Measurements from ENCODE around the gene CAPN3.
A peak's percentile ranks its signal among the peaks of the same experiment; 100 is the strongest.

The CAPN3 gene

GRCh38 chr15:42401544-42402454, 42.5 kb downstream of the CAPN3 start:
- DNase-seq, result no peak

DNA sequence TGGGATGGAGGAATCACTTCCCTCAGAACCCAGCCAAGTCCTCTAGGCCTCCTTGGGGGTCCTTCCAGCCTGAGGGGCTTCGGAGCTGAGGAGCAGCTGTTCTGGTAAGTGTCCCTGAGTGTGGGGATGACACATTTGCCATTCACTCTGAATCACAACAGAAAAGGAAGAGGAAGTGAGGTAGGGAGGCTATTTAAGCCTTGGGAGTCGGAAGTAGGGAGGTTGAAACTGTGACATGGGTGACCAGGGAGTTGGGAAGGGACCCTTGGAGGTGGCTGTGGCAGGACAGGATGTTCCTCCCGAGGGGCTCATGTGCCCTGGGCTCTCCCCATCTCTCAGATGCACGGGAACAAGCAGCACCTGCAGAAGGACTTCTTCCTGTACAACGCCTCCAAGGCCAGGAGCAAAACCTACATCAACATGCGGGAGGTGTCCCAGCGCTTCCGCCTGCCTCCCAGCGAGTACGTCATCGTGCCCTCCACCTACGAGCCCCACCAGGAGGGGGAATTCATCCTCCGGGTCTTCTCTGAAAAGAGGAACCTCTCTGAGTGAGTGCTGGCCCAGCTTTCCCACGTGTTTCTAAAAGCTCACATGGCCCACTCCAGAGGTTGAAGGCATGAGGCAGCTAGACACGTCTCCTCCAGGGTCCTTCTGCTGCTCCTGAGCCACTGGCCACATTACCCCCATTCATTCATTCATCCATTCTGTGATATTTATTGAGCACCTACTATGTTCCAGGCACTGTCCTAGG, 43.3 kb downstream of the CAPN3 start:
- no peak for DNase-seq

- DNase-seq, result no peak
Measured at GRCh38 chr15:42403389-42403788, 44.1 kb downstream of the CAPN3 start.

DNA sequence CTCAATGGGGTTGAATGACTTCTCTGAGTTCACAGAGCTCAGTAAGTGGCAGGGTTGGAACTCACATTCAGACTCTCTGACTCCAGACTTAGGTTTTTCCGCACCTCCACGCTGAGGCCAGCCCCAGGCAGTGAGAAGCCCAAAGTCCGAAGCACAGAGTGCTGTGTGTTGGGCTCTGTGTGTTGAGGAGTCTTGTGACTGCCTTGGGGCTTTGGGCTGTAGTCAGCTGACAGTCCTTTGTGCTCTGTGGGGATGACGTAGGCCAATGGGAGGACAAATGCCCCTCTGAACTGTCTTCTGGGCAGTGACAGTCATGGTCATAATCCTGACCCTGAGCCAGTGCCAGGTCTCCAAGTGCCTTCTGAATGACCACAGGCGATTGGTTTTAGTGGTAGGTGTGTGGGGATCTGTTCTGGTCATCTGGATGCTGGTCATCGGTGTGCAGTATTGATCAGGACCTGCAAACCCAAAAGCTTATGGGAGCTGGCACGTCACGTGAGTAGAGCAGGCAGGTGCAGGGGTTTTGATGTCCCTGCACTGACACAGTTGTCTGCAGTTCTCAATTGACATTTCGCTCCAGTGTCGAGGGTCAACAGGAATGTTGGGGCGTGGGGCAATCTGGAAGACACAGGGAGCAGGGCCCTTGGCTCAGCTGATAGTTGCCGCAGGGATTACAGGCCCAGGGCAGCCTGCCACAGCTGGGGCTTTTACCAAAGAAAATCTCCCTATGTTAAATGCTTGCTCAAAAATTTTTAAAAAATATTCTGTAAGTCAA, 45.3 kb downstream of the CAPN3 start:
- DNase-seq, result peak; percentile 19

DNA sequence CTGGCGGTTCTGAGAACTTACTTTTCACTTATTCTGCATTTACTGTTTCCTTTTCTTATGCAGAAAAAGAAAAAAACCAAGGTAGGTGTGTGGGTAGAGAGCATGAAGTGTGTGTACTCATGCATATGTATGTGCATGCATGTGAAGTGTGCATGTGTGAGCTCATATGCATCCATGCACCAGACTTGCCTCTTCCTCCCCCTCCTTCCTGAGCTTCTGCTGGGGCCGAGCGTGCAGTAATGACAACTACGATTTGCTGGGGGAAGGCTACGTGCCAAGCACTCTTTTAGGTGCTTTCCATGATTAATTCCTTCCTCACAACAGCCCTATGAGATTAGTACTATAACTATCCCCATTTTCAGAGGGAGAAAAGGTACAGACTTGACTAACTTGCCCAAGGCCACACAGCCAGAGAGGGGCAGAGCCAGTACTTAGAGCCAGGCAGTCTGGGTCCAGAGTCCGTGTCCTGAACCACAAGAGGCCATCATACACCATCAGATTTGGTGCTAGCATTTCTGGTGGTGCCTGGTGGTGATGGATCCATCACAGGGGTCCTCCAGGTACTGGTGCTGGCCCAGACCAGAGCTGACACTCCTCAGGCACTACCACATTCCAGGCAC, 46.7 kb downstream of the CAPN3 start:
- DNase-seq, result no peak

DNA sequence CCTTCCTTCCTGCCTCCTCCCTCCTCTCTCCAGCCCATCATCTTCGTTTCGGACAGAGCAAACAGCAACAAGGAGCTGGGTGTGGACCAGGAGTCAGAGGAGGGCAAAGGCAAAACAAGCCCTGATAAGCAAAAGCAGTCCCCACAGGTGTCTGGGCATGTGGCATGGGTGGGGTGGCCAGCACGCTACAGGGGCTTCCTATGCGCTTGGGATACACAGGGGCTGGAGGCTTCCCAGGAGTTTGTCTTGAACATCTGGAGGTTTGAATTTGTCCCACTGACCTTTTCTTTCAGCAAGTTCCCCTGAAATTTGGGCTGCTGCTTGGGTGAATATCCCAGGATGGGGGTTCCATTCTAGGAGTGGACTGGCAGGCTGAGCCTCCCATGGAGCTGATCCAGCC, 48.9 kb downstream of the CAPN3 start:
- no peak for DNase-seq

DNA sequence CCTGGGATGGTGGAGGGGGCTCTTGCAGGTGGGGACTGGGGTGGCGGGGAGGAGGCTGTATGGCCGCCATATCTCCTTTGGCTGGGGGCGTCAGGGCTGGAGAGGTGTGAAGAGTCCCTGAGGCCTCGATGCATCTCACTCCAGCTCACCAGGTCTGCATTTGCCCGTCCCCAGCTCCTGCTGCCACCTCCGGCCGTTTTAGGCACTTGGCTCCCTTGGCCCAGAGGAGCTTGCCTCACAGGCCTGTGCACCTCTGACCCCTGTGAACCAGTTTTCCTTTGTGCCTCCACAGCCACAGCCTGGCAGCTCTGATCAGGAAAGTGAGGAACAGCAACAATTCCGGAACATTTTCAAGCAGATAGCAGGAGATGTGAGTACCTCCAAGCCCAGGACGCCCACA, 49.7 kb downstream of the CAPN3 start:
- no peak for DNase-seq

- DNase-seq, result no peak
Measured at GRCh38 chr15:42411884-42412283, 52.6 kb downstream of the CAPN3 start.

DNA sequence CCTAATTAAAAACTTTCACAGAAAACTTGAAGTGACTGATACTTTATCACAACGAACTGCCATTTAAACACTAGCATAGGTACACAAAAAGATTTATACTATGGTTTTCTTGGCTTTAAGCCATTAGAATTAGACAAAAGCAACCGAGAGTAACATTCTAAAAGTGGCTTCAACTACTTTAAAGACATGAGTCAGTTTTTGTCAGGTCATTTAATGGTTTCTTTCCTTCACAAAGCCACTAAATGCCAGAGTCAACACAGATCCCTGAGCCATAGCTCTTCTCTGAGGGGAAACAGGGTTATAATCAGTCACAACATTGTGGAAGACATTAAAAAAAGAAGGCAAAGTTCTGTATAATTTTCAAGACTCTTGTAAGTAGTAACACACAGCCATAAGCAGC, 54.6 kb downstream of the CAPN3 start:
- DNase-seq, result no peak

DNA sequence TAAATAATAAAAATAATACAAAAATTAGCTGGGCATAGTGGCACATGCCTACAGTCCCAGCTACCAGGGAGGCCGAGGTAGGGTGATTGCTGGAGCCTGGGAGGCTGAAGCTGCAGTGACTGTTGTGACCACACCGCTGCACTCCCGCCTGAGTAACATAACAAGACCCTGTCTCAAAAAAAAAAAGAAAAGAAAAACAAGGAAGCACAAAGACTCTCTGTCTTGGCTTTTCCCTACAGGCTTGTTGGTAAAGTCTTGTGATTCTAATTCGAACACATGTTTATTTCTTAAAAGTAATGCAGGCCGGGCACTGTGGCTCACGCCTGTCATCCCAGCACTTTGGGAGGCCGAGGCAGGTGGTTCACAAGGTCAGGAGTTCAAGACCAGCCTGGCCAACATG, 60.1 kb downstream of the CAPN3 start:
- no peak for DNase-seq

DNA sequence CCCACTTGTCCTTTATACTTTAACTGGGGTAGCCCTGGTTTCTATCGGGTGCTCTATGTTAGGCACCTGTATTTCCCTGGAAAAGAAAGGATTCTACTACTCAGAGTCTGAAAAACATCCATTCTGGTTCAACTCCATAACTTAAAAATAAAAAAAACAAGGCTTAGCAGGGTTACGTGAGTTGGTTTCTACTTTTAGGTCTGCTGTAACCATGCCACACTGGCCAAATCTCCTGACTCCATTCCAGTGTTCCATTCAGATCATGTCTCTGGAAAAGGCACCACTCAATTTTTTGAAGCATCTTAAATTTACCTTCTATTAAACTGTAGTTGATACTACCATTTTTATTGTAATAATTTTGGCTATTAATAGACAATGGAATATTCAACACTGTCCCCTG, 62.1 kb downstream of the CAPN3 start:
- DNase-seq, result no peak

DNA sequence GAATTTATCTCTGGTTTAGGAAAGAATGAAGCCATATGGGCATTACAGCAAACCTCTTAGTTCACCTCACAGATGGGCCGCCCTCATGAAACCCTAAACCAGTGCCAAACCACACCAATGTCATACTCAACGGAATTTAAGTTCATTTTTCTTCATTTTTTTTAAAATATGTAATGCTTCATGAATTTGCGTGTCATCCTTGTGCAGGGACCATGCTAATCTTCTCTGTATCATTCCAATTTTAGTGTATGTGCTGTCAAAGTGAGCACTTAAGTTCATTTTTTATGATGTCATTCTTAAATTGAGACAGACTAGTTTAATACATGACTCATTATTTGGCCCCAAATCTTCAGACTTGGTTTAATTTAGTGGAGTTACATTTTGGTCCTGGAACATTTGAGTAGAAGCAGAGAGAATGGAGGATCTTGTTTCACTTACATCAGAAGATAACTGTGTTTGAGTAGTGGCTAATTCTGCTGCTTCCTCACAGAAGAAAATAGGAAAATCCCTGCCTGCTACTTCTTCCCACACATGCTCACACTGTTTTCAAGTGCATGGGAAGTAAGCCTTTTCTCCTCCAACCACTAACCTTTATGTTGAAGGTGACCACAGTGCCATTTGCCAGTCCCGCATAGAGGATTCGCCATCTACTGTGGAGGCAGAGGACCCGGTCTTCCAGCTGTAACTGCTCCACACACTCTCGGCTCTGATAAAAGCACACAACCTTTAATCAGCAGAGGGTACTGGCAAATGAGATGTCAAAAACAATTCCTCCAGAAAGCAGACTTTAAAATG, 68.3 kb downstream of the CAPN3 start:
- DNase-seq, result peak; percentile 13

GRCh38 chr15:42444415-42445063, 85.2 kb downstream of the CAPN3 start:
- no peak for DNase-seq

DNA sequence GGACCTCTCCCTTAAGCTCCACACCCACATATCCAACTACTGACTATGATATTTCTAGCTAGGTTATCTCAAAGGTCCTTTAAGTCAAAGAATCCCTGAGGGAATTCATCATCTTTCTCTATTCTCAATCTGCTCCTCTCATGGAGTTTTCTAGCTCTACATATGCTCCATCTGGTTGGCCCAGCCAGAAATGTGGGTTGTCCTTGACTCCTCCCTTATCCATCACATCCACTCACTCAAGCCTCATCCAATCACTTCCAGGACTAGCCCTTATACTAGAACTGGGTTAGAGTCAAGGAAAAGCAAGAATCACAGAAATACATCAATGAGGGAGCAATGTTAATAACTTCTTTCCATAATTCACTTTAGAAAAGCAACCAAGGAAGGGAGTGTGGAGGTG, 86.2 kb downstream of the CAPN3 start:
- DNase-seq, result no peak

DNA sequence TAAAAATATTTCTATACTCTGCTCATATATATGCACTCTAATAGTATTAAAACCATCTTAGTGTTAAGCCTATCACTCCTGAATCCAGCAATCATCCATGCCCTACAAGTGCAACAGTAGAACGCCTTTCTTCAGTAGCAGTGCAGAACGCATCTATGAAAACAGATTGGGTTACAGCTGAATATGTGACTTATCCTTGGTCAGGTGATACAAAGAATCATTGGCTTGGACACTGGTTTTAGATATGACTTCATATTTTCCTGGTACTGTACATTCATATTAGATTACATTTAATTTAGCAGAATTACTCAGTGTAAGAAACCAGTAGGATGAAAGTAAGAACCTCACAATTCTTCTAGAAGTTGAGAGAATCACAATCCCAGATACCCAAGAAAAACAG, 88.3 kb downstream of the CAPN3 start:
- DNase-seq, result no peak

- DNase-seq, result no peak
Measured at GRCh38 chr15:42448281-42448680, 89.0 kb downstream of the CAPN3 start.

DNA sequence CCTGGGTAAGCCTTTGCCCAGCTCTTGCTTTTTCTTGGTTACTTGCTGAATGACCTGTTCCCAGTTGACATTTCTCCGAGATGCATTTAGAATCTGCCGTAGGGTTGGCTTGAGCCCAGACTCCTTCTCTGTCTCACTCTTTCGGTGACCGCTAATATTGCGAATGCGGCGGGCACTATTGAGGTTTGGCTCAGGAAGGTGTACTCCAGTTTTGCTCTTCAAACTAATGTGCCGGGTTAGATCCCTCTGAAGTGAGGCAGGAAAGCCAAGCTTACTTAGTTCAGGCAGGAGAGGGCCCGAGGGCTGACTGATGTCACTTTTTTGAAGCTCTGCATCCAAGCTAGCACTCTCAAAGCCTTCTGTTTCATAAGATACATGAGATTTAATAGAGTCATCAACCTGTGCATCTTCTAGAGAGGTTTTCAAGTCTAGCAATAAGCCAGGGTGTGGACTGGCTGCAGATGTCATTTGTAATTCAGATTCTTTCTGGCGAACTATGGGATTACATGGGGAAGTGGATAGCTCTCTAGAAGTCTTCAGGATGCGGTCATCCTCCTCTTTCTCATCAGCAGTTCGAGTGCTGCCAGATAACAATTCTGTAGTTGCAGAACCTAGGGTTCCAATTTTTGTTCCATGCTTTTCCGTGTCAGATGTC, 90.6 kb downstream of the CAPN3 start:
- no peak for DNase-seq

- DNase-seq, result no peak
Measured at GRCh38 chr15:42450425-42450790, 91.1 kb downstream of the CAPN3 start.

- DNase-seq, result no peak
Measured at GRCh38 chr15:42453826-42454225, 94.5 kb downstream of the CAPN3 start.

GRCh38 chr15:42456531-42456930, 97.2 kb downstream of the CAPN3 start:
- peak; percentile 20 for DNase-seq

GRCh38 chr15:42456971-42457370, 97.7 kb downstream of the CAPN3 start:
- DNase-seq, result no peak

Data from eye (tissue), 1 donor.